ENCODE measurements around the gene NALF2. TPM values are rescaled to one million over a fixed set of nuclear protein-coding genes. Genes with fewer than 3 reads are reported as not detected.
A peak's percentile ranks its signal among the peaks of the same experiment; 100 is the strongest.

Gene NALF2
- total RNA-seq, 1 experiment from 2014 or later = 9.7 TPM

- no peaks in the 10 kb centered on the region for H3K79me2 ChIP-seq (ENCODE audit: insufficient read depth, low read length)
- no peak overlapping the region for H3K56ac ChIP-seq (ENCODE audit: insufficient read length, low read depth, low read length)
- H3K4ac ChIP-seq (ENCODE audit: low read depth, low read length) = no peak overlapping the region
- H3K4me2 ChIP-seq (ENCODE audit: insufficient read depth, insufficient read length, low read length) = peak overlapping the region; percentile 40
- H2AK5ac ChIP-seq (ENCODE audit: insufficient read length, low read length) = no peak overlapping the region
- H3K36me3 Mint-ChIP-seq (ENCODE audit: insufficient read depth in 1 of 3, low read depth in 3 of 3) = peaks cover 15 to 25% (median 17%) of the 10 kb centered on the region in 3 experiments; a peak in 6 of 7 replicates
- no peak overlapping the region for H4K8ac ChIP-seq (replicated peaks; ENCODE audit: insufficient read length, low read depth, low read length)
- H4K20me1 ChIP-seq (ENCODE audit: control insufficient read depth, insufficient read depth, insufficient read length) = no peaks in the 10 kb centered on the region
- H3K14ac ChIP-seq (ENCODE audit: insufficient read depth, low read length) = no peak overlapping the region
- H3K9me3 ChIP-seq (ENCODE audit: control insufficient read depth, low read depth, low read length) = peaks cover 48% of the 10 kb centered on the region
- H3K27ac ChIP-seq (ENCODE audit: insufficient read length, low read depth, low read length) = no peak overlapping the region
- peaks cover 22% of the 10 kb centered on the region for H3K27me3 Mint-ChIP-seq (ENCODE audit: low read depth)
- H3K23ac ChIP-seq (ENCODE audit: insufficient read length, low read depth, low read length) = no peak overlapping the region
- H3K4me1 Mint-ChIP-seq = peaks cover 5 to 16% of the 10 kb centered on the region in 2 experiments
- H3K9ac ChIP-seq (ENCODE audit: extremely low read depth, insufficient read length, low read length) = no peak overlapping the region
- no peaks in the 10 kb centered on the region for H3K79me1 ChIP-seq (ENCODE audit: insufficient read depth, low read depth, low read length, poor library complexity, severe bottlenecking)
- no peak overlapping the region for H2BK20ac ChIP-seq (ENCODE audit: low read depth, low read length, poor library complexity, severe bottlenecking)
- no peak overlapping the region for H2BK12ac ChIP-seq (ENCODE audit: insufficient read length, low read depth, low read length)
- no peak overlapping the region for H2AFZ ChIP-seq (ENCODE audit: low read length)
- H3T11ph ChIP-seq (ENCODE audit: low read length) = no peak overlapping the region
- no peak overlapping the region for H2BK120ac ChIP-seq (ENCODE audit: low read depth, low read length, poor library complexity, severe bottlenecking)
- H2BK5ac ChIP-seq (ENCODE audit: insufficient read length, low read length) = no peak overlapping the region
- H3K18ac ChIP-seq (ENCODE audit: insufficient read length, low read depth, low read length) = no peak overlapping the region
- TF ChIP-seq CTCF (conservative IDR thresholded peaks at IDR 0.05) = no peak
- H3K4me1 ChIP-seq (ENCODE audit: insufficient read depth, low read length) = no peaks in the 10 kb centered on the region
- no peak overlapping the region for H2BK15ac ChIP-seq (ENCODE audit: low read depth, low read length)
- H3K23me2 ChIP-seq (ENCODE audit: insufficient read length, low read depth, low read length, poor library complexity, severe bottlenecking) = peaks cover 2% of the 10 kb centered on the region
- DNase-seq = no peak
- no peak overlapping the region for H4K5ac ChIP-seq (ENCODE audit: insufficient read length, low read depth, low read length)
- H3K4me3 Mint-ChIP-seq = peak overlapping the region; percentile 34 to 87
- WGBS (ENCODE audit: extremely low coverage, insufficient read length, low lambda C conversion rate) = no CpG with 5 or more reads among the region's 15 CpGs
- H4K91ac ChIP-seq (ENCODE audit: insufficient read length, low read depth, low read length) = no peak overlapping the region
- H3K27ac Mint-ChIP-seq = no peak overlapping the region; a peak in 1 of 7 replicates
- no peaks in the 10 kb centered on the region for H3K27me3 ChIP-seq (ENCODE audit: insufficient read depth, low read length)
- peaks cover 47 to 60% of the 10 kb centered on the region in 2 experiments for H3K9me3 Mint-ChIP-seq
Observed at GRCh38 chrX:69506617-69507499, 2.7 kb downstream of the NALF2 start.

All from H9 (cell line).